Measurements from ENCODE around the gene GCDH.
A peak's percentile ranks its signal among the peaks of the same experiment; 100 is the strongest.
"Not testable (repeated sequence)": the region's sequence is repeated elsewhere in the genome, so short reads cannot be mapped to it uniquely, and the experiment has no call there.

The GCDH gene

DNA sequence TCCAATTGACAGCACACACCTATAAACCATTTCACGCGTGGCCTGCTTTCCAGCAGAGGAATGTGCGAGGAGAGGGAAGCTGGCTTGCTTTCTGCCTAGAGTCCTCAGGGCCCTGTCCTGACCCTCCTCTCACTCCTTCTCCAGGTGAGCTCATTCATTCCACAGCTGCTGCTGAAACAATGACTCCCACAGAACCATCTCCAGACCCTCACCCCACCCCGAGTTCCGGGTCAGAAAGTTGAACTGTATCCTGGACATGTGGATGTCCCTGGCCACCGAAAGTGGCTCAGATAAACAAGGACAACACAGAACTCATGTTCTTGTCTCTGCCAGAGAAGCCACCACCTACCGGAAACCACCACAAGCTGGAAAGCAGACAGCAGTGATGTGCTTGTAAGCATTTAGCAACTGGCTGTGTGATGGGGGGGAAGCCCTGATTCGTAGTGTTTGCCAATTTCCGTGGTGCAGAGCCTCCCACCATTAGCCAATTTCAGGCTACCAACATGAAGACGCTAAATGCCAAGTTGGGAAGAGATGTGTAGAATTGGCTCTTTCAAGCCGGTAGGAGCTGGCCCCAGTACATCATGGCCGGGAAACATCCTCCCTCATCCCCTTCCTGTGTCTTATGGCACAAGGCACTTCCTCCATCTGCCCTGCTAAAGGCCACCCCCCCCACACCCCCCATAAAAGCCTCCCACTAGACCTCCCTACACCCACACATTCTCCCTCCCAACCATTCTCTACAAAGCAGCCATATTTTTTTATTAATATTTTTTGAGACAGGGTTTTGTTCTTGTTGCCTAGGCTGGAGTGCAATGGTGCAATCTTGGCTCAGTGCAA is 23.1 kb downstream of the GCDH start:
- Histone ChIP-seq H3K4me3 (ENCODE audit: low read depth, low read length) (no peak overlapping the region), H3K36me3 (ENCODE audit: control insufficient read depth, insufficient read depth, low read length) (no peaks in the 10 kb centered on the region), H3K27me3 (ENCODE audit: control insufficient read depth, insufficient read depth, low read length) (no peaks in the 10 kb centered on the region), H2AFZ (peak overlapping the region; percentile 81), H3K27ac (peak overlapping the region; percentile 24), H3K9me3 (ENCODE audit: control insufficient read depth, low read length) (no peaks in the 10 kb centered on the region), H3K4me2 (ENCODE audit: low read length) (no peak overlapping the region), H3K9ac (no peak overlapping the region), H3K79me2 (no peaks in the 10 kb centered on the region), H3K4me1 (peaks cover 10% of the 10 kb centered on the region)
- no peak for TF ChIP-seq CTCF (IDR thresholded peaks at IDR 0.05)

DNA sequence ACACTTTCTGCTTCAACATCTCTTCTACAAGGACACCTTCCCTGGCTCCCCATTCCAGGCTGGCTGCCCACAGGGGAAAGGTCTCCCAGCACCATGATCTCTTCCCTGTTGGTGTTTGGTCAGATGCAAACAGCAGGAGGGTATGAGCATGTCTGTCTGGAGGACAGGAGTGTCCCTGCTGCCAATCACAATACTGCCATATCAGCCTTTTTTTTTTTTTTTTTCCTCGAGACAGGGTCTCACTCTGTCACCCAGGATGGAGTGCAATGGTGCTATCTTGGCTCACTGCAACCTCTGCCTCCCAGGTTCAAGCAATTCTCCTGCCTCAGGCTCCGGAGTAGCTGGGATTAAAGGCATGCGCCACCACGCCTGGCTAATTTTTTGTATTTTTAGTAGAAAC is 24.9 kb downstream of the GCDH start:
- H3K27me3 ChIP-seq (ENCODE audit: control insufficient read depth, insufficient read depth, low read length); H3K4me1 ChIP-seq; H3K27ac ChIP-seq; H3K4me2 ChIP-seq (ENCODE audit: low read length); H3K9me3 ChIP-seq (ENCODE audit: control insufficient read depth, low read length); H3K4me3 ChIP-seq (ENCODE audit: low read depth, low read length); H3K79me2 ChIP-seq; H3K36me3 ChIP-seq (ENCODE audit: control insufficient read depth, insufficient read depth, low read length); H2AFZ ChIP-seq; H3K9ac ChIP-seq: not testable (repeated sequence)

DNA sequence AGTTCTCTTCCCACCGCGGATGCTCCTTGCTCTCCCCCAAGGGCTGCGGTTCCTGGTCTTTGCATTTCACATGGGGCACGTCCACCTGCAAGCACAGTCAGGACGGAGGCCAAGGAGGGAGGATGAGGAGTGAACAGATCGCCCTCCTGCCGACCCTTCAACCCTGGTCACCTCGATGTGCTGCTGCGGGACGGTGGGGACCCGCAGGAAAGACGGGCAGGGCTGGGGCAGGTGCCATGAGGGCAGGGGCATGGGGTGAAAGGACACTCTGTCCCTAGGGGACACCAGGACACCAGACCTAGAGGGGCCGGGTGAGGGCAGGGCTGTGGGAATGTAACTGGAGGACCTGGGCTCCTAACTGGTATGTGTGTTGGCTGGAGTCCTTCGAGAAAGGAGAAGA is 27.3 kb downstream of the GCDH start:
- Histone ChIP-seq H3K27ac (no peak overlapping the region), H3K4me1 (peaks cover 4% of the 10 kb centered on the region), H3K4me3 (ENCODE audit: low read depth, low read length) (no peak overlapping the region), H3K9me3 (ENCODE audit: control insufficient read depth, low read length) (no peaks in the 10 kb centered on the region), H3K9ac (no peak overlapping the region), H3K27me3 (ENCODE audit: control insufficient read depth, insufficient read depth, low read length) (no peaks in the 10 kb centered on the region), H3K79me2 (no peaks in the 10 kb centered on the region), H2AFZ (no peak overlapping the region), H3K36me3 (ENCODE audit: control insufficient read depth, insufficient read depth, low read length) (peaks cover 2% of the 10 kb centered on the region), H3K4me2 (ENCODE audit: low read length) (no peak overlapping the region)
- TF ChIP-seq CTCF (IDR thresholded peaks at IDR 0.05), result no peak

GRCh38 chr19:12921047-12921446 is 30.1 kb downstream of the GCDH start:
- no peaks in the 10 kb centered on the region for H3K4me1 ChIP-seq
- H3K4me3 ChIP-seq (ENCODE audit: low read depth, low read length), result no peak overlapping the region
- H3K9ac ChIP-seq, result no peak overlapping the region
- no peaks in the 10 kb centered on the region for H3K79me2 ChIP-seq
- H3K4me2 ChIP-seq (ENCODE audit: low read length), result no peak overlapping the region
- TF ChIP-seq CTCF (IDR thresholded peaks at IDR 0.05), result no peak
- no peak overlapping the region for H3K27ac ChIP-seq
- peaks cover 2% of the 10 kb centered on the region for H3K36me3 ChIP-seq (ENCODE audit: control insufficient read depth, insufficient read depth, low read length)
- H3K9me3 ChIP-seq (ENCODE audit: control insufficient read depth, low read length), result no peaks in the 10 kb centered on the region
- H2AFZ ChIP-seq, result no peak overlapping the region
- no peaks in the 10 kb centered on the region for H3K27me3 ChIP-seq (ENCODE audit: control insufficient read depth, insufficient read depth, low read length)

- no peak overlapping the region for H3K4me2 ChIP-seq (ENCODE audit: low read length)
- H3K4me1 ChIP-seq, result no peaks in the 10 kb centered on the region
- H3K79me2 ChIP-seq, result no peaks in the 10 kb centered on the region
- no peaks in the 10 kb centered on the region for H3K27me3 ChIP-seq (ENCODE audit: control insufficient read depth, insufficient read depth, low read length)
- no peak overlapping the region for H3K4me3 ChIP-seq (ENCODE audit: low read depth, low read length)
- no peak overlapping the region for H3K9ac ChIP-seq
- no peak overlapping the region for H3K27ac ChIP-seq
- peaks cover 2% of the 10 kb centered on the region for H3K36me3 ChIP-seq (ENCODE audit: control insufficient read depth, insufficient read depth, low read length)
- no peak overlapping the region for H2AFZ ChIP-seq
- no peak for TF ChIP-seq CTCF (IDR thresholded peaks at IDR 0.05)
- H3K9me3 ChIP-seq (ENCODE audit: control insufficient read depth, low read length), result no peaks in the 10 kb centered on the region
These were observed 32.0 kb downstream of the GCDH start for GRCh38 chr19:12922959-12923358.

All from parathyroid adenoma (tissue), 2 donors.